ENCODE measurements around the gene FAM120B.

Gene FAM120B

GRCh38 chr6:170446841-170447560 lies 140.4 kb downstream of the FAM120B start:
- no peaks in the 10 kb centered on the region for H3K9me2 ChIP-seq (ENCODE audit: low read depth, low read length)
- H3K4me3 ChIP-seq (ENCODE audit: low read depth, low read length, poor library complexity, severe bottlenecking): no peak overlapping the region
- no peak overlapping the region for H3K9ac ChIP-seq (ENCODE audit: low read length)
- H3K4me2 ChIP-seq (ENCODE audit: low read length): no peak overlapping the region
- H3K4me1 ChIP-seq (ENCODE audit: insufficient read depth, low read length, severe bottlenecking): no peaks in the 10 kb centered on the region
- no peaks in the 10 kb centered on the region for H3K36me3 ChIP-seq (ENCODE audit: insufficient read depth, low read length)
- no peak for TF ChIP-seq EZH2 (IDR thresholded peaks at IDR 0.05; ENCODE audit: borderline replicate concordance, low read length)
- no peak for TF ChIP-seq CTCF (IDR thresholded peaks at IDR 0.05; ENCODE audit: low read length)
- H3K79me2 ChIP-seq (ENCODE audit: insufficient read depth, low read length): no peaks in the 10 kb centered on the region
- H2AFZ ChIP-seq (ENCODE audit: low read length): no peak overlapping the region
- H4K20me1 ChIP-seq (ENCODE audit: insufficient read depth, low read length): no peaks in the 10 kb centered on the region
- H3K27me3 ChIP-seq (ENCODE audit: insufficient read depth, low read length): peaks cover 5% of the 10 kb centered on the region; the same call in 1 of the 2 replicates
- no peaks in the 10 kb centered on the region for H3K9me3 ChIP-seq (ENCODE audit: low read length)
- H3K27ac ChIP-seq (ENCODE audit: low read depth, low read length, poor library complexity, severe bottlenecking): no peak overlapping the region
- no peaks in the 10 kb centered on the region for H3F3A ChIP-seq (ENCODE audit: insufficient read depth, low read length)

- no peaks in the 10 kb centered on the region for H3K36me3 ChIP-seq (ENCODE audit: insufficient read depth, low read length)
- H4K20me1 ChIP-seq (ENCODE audit: insufficient read depth, low read length): no peaks in the 10 kb centered on the region
- H3K9ac ChIP-seq (ENCODE audit: low read length): no peak overlapping the region
- H3K79me2 ChIP-seq (ENCODE audit: insufficient read depth, low read length): no peaks in the 10 kb centered on the region
- H3K27ac ChIP-seq (ENCODE audit: low read depth, low read length, poor library complexity, severe bottlenecking): no peak overlapping the region
- H3K27me3 ChIP-seq (ENCODE audit: insufficient read depth, low read length): peaks cover 5% of the 10 kb centered on the region; the same call in 1 of the 2 replicates
- H2AFZ ChIP-seq (ENCODE audit: low read length): no peak overlapping the region
- H3K9me3 ChIP-seq (ENCODE audit: low read length): no peaks in the 10 kb centered on the region
- TF ChIP-seq EZH2 (IDR thresholded peaks at IDR 0.05; ENCODE audit: borderline replicate concordance, low read length): no peak
- TF ChIP-seq CTCF (IDR thresholded peaks at IDR 0.05; ENCODE audit: low read length): no peak
- H3K4me1 ChIP-seq (ENCODE audit: insufficient read depth, low read length, severe bottlenecking): no peaks in the 10 kb centered on the region
- no peaks in the 10 kb centered on the region for H3K9me2 ChIP-seq (ENCODE audit: low read depth, low read length)
- H3K4me3 ChIP-seq (ENCODE audit: low read depth, low read length, poor library complexity, severe bottlenecking): no peak overlapping the region
- no peaks in the 10 kb centered on the region for H3F3A ChIP-seq (ENCODE audit: insufficient read depth, low read length)
- H3K4me2 ChIP-seq (ENCODE audit: low read length): no peak overlapping the region
Measured at GRCh38 chr6:170447561-170447930, 141.0 kb downstream of the FAM120B start.

- Histone ChIP-seq H3K27ac (ENCODE audit: low read depth, low read length, poor library complexity, severe bottlenecking) (no peak overlapping the region), H4K20me1 (ENCODE audit: insufficient read depth, low read length) (no peaks in the 10 kb centered on the region), H3K9ac (ENCODE audit: low read length) (no peak overlapping the region), H3K4me3 (ENCODE audit: low read depth, low read length, poor library complexity, severe bottlenecking) (no peak overlapping the region), H3K79me2 (ENCODE audit: insufficient read depth, low read length) (no peaks in the 10 kb centered on the region), H3K36me3 (ENCODE audit: insufficient read depth, low read length) (no peaks in the 10 kb centered on the region), H3K4me1 (ENCODE audit: insufficient read depth, low read length, severe bottlenecking) (no peaks in the 10 kb centered on the region), H3K4me2 (ENCODE audit: low read length) (no peak overlapping the region), H3K9me3 (ENCODE audit: low read length) (no peaks in the 10 kb centered on the region), H3K9me2 (ENCODE audit: low read depth, low read length) (no peaks in the 10 kb centered on the region), H3F3A (ENCODE audit: insufficient read depth, low read length) (no peaks in the 10 kb centered on the region), H3K27me3 (ENCODE audit: insufficient read depth, low read length) (peaks cover 5% of the 10 kb centered on the region; the same call in 1 of the 2 replicates), H2AFZ (ENCODE audit: low read length) (no peak overlapping the region)
- TF ChIP-seq CTCF (IDR thresholded peaks at IDR 0.05; ENCODE audit: low read length) (no peak), EZH2 (IDR thresholded peaks at IDR 0.05; ENCODE audit: borderline replicate concordance, low read length) (no peak)
Measured at GRCh38 chr6:170448317-170448716, 141.8 kb downstream of the FAM120B start.
